Neuronal stem cell (in vitro differentiated cells): Measurements from ENCODE around the gene CHST9.
A peak's percentile ranks its signal among the peaks of the same experiment; 100 is the strongest.

Source experiments
- DNase-seq: peaks from one replicate; pipeline ENCODE4 v3.0.0-alpha.2; 2013; ENCODE audit warnings: low spot score
- H2AFZ ChIP-seq: one replicate; pipeline ENCODE4 v1.6.1; 2013; ENCODE audit warnings: mild to moderate bottlenecking, low read length, inconsistent platforms
- H2AK5ac ChIP-seq: 2 replicates; pipeline ENCODE4 v1.6.1; 2013; ENCODE audit warnings: low read depth, mild to moderate bottlenecking, inconsistent platforms, low read length, moderate library complexity, mixed read lengths
- H2BK120ac ChIP-seq: 2 replicates; pipeline ENCODE4 v1.6.1; 2013; ENCODE audit warnings: low read depth, mild to moderate bottlenecking, inconsistent platforms, low read length, moderate library complexity, mixed read lengths
- H2BK12ac ChIP-seq: one replicate; pipeline ENCODE4 v1.6.1; 2013; ENCODE audit warnings: low read length, inconsistent platforms
- H2BK15ac ChIP-seq: 2 replicates; pipeline ENCODE4 v1.6.1; 2013; ENCODE audit warnings: mild to moderate bottlenecking, low read length, inconsistent platforms, mixed read lengths
- H2BK5ac ChIP-seq: one replicate; pipeline ENCODE4 v1.6.1; 2013; ENCODE audit warnings: inconsistent platforms, mild to moderate bottlenecking, low read length, moderate library complexity
- H3K14ac ChIP-seq: one replicate; pipeline ENCODE4 v1.6.1; 2013; ENCODE audit warnings: low read length, inconsistent platforms
- H3K18ac ChIP-seq: 2 replicates; pipeline ENCODE4 v1.6.1; 2013; ENCODE audit warnings: low read length, inconsistent platforms
- H3K23ac ChIP-seq: 2 replicates; pipeline ENCODE4 v1.6.1; 2013; ENCODE audit warnings: low read depth, mild to moderate bottlenecking, mixed read lengths, low read length, inconsistent platforms; ENCODE audit not compliant: poor library complexity
- H3K27ac ChIP-seq: replicated peaks from 3 replicates; pipeline ENCODE4 v1.5.1; 2013; ENCODE audit warnings: low read length, inconsistent platforms
- H3K27me3 ChIP-seq, 3 experiments: 2 replicates each; pipeline ENCODE4 v1.6.1; 2013; ENCODE audit warnings: low read length in 3 of 3, mild to moderate bottlenecking in 2 of 3, inconsistent platforms in 1 of 3, low read depth in 1 of 3, mixed read lengths in 1 of 3, moderate library complexity in 1 of 3; ENCODE audit not compliant: control insufficient read depth in 3 of 3, insufficient read depth in 3 of 3
- H3K36me3 ChIP-seq, 2 donors: replicated peaks in 1 of 2; 2 replicates each; pipeline ENCODE4 v1.6.1; 2013; ENCODE audit warnings: low read length in 2 of 2; ENCODE audit not compliant: control insufficient read depth in 2 of 2, insufficient read depth in 2 of 2
- H3K4ac ChIP-seq: 2 replicates; pipeline ENCODE4 v1.6.1; 2013; ENCODE audit warnings: inconsistent platforms, mild to moderate bottlenecking, low read length, moderate library complexity
- H3K4me1 ChIP-seq, 2 donors: 1 replicate in 1 of 2; 2 replicates in 1 of 2; pipeline ENCODE4 v1.6.1; 2013; ENCODE audit warnings: low read length in 2 of 2, low read depth in 1 of 2; ENCODE audit not compliant: control insufficient read depth in 2 of 2, insufficient read depth in 1 of 2
- H3K4me2 ChIP-seq: one replicate; pipeline ENCODE4 v1.6.1; 2013; ENCODE audit warnings: mild to moderate bottlenecking, low read length, inconsistent platforms; ENCODE audit not compliant: insufficient read depth, poor library complexity, severe bottlenecking
- H3K4me3 ChIP-seq, 2 donors: 2 replicates each; pipeline ENCODE4 v1.5.1; 2013; ENCODE audit warnings: low read length in 2 of 2, mild to moderate bottlenecking in 2 of 2, inconsistent platforms in 1 of 2, moderate library complexity in 1 of 2
- H3K79me1 ChIP-seq: one replicate; pipeline ENCODE4 v1.6.1; 2013; ENCODE audit warnings: low read depth, mild to moderate bottlenecking, inconsistent platforms, low read length, moderate library complexity
- H3K9ac ChIP-seq: one replicate; pipeline ENCODE4 v1.6.1; 2013; ENCODE audit warnings: mild to moderate bottlenecking, low read depth, low read length, inconsistent platforms; ENCODE audit not compliant: poor library complexity
- H3K9me3 ChIP-seq, 2 donors: replicated peaks in 1 of 2; 2 replicates each; pipeline versions ENCODE3 to v1.6.1; 2013; ENCODE audit warnings: low read length in 2 of 2, mild to moderate bottlenecking in 2 of 2, inconsistent platforms in 1 of 2, low read depth in 1 of 2, mixed read lengths in 1 of 2, moderate library complexity in 1 of 2; ENCODE audit not compliant: control insufficient read depth in 2 of 2, insufficient read depth in 1 of 2
- H4K8ac ChIP-seq: one replicate; pipeline ENCODE4 v1.6.1; 2013; ENCODE audit warnings: low read depth, mild to moderate bottlenecking, inconsistent platforms, low read length, moderate library complexity
- H4K91ac ChIP-seq: one replicate; pipeline ENCODE4 v1.6.1; 2013; ENCODE audit warnings: low read length, low read depth, mild to moderate bottlenecking, inconsistent platforms; ENCODE audit not compliant: poor library complexity
- WGBS, 2 donors: extraction: QIAGEN DNeasy Blood & Tissue Kit; methylation state at CpG; one replicate each; pipeline ENCODE4 v1.1.7; 2013; ENCODE audit warnings: missing lambda C conversion rate in 2 of 2, mixed read lengths in 1 of 2; ENCODE audit not compliant: insufficient read length in 2 of 2, insufficient replicate concordance in 1 of 2; ENCODE audit errors: extremely low coverage in 2 of 2; 5-methylcytosine and 5-hydroxymethylcytosine counted together

Gene CHST9

DNA sequence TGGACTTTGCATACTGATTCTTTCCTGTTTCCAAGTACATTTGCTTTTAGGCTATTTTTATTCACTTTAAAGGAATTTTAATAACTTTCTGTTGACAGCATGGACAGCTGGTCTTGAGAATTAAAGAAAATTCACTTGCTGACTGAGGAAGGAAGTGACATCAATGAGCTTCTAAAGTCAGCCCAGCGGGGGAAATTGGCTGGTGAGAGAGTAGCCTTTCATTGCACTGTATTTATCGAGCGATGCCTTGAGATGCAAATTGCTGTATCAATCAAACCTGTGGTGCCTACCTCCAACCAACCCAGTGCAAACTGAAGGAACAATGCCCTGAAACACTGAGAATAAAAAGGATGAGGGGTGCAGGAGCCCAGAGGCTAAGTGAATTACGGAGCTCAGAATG, 228.2 kb downstream of the CHST9 start:
- WGBS, 2 donors = no CpG with 5 or more reads among the region's 4 CpGs
- peak overlapping the region in 1 of 2 donors; percentile 8 for H3K4me3 ChIP-seq

DNA sequence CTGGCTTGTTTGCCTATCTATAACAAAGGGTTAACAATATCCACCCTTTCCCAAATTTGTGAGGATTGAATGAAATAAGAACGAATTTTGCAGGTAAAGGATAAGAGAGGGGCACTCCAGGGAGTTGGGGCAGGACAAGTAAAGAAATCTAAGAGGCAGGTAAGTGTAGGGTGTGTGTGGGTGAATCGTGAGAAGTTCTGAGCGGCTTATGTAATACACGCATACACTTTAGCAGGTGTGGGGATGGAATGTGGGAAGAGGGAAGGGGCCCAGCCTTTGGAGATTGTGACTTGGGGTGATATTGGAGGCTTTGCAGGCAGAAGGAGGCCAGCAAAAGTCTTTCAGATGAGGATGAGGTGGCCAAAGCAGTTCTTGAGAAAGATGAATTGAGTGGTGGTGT, 236.4 kb downstream of the CHST9 start:
- no CpG with 5 or more reads among the region's 4 CpGs for WGBS, 2 donors
- DNase-seq = no peak

More for the DNA sequence above, 228.2 kb downstream of the CHST9 start:
- Histone ChIP-seq H3K36me3 (no peaks in the 10 kb centered on the region), H3K4me2 (no peak overlapping the region), H3K4me1 (peaks cover 0 to 2% of the 10 kb centered on the region in 2 donors), H3K9ac (no peak overlapping the region), H3K27ac (no peak overlapping the region), H2BK120ac (no peak overlapping the region), H3K23ac (no peak overlapping the region), H2BK15ac (no peak overlapping the region), H4K91ac (no peak overlapping the region), H2BK5ac (no peak overlapping the region), H3K27me3 (no peaks in the 10 kb centered on the region), H3K14ac (no peak overlapping the region), H4K8ac (no peak overlapping the region), H3K18ac (no peak overlapping the region), H3K79me1 (no peaks in the 10 kb centered on the region), H3K4ac (no peak overlapping the region), H2BK12ac (no peak overlapping the region), H2AFZ (peak overlapping the region; percentile 82), H3K9me3 (peaks cover 0 to 2% of the 10 kb centered on the region in 2 donors), H2AK5ac (no peak overlapping the region)
- DNase-seq = no peak

DNA sequence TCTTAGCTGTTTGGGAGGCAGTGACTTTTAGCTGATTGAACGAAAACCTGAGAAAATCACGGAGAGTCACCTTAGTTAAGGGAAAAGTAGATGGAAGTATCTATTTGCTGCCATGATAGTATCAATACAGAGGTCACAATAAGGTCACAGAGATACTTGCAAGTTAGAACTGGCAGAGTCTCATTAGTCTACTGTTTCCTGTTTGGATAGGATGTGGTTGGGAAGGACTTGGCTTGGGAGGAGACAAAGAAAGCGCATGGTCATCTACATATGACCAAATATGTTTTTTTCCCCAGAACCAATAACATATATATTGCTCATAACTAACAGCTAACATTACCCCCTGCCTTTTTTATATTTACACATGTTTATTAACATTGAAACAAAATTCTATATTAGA, 241.2 kb downstream of the CHST9 start:
- Histone ChIP-seq H3K23ac (no peak overlapping the region), H3K79me1 (no peaks in the 10 kb centered on the region), H2BK120ac (no peak overlapping the region), H2BK5ac (no peak overlapping the region), H3K4ac (no peak overlapping the region), H3K9ac (no peak overlapping the region), H2BK15ac (no peak overlapping the region), H2AFZ (no peak overlapping the region), H3K27ac (no peak overlapping the region), H4K8ac (no peak overlapping the region), H4K91ac (no peak overlapping the region), H2AK5ac (no peak overlapping the region), H2BK12ac (no peak overlapping the region), H3K36me3 (no peaks in the 10 kb centered on the region), H3K18ac (no peak overlapping the region), H3K14ac (no peak overlapping the region), H3K27me3 (no peaks in the 10 kb centered on the region), H3K9me3 (peaks cover 0 to 10% of the 10 kb centered on the region in 2 donors), H3K4me1 (no peaks in the 10 kb centered on the region), H3K4me3 (no peak overlapping the region), H3K4me2 (no peak overlapping the region)
- DNase-seq = no peak
- WGBS, 2 donors = no CpG with 5 or more reads among the region's 3 CpGs

More for the DNA sequence above, 236.4 kb downstream of the CHST9 start:
- Histone ChIP-seq H3K9ac (no peak overlapping the region), H3K4me2 (no peak overlapping the region), H2AK5ac (no peak overlapping the region), H3K18ac (no peak overlapping the region), H3K14ac (no peak overlapping the region), H4K91ac (no peak overlapping the region), H3K27me3 (no peaks in the 10 kb centered on the region), H3K9me3 (peaks cover 0 to 6% of the 10 kb centered on the region in 2 donors), H2BK12ac (no peak overlapping the region), H3K4me3 (peak overlapping the region in 1 of 2 donors; percentile 3), H3K27ac (no peak overlapping the region), H2BK15ac (no peak overlapping the region), H3K23ac (no peak overlapping the region), H3K79me1 (no peaks in the 10 kb centered on the region), H3K4ac (no peak overlapping the region), H2BK5ac (no peak overlapping the region), H3K36me3 (no peaks in the 10 kb centered on the region), H2BK120ac (no peak overlapping the region), H3K4me1 (no peaks in the 10 kb centered on the region), H2AFZ (no peak overlapping the region), H4K8ac (no peak overlapping the region)

DNA sequence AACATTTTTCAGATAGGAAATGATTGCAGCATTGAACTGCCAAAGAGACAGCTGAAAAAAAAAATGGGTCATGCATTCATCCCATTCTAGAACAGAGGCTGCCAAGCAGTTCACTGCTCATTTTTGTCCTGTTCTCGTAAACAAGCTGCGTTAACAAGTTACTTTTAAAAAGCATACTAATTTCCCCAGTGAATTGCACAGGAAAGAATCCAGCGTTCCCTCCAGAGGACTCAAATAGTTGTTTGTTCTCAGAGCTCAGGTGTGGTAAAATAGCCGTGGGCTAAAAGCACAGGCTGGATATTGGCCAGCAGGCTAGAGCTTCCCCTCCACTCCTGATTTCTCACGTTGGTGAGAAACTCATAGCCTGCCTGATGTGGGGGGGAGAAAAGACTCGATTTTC, 243.5 kb downstream of the CHST9 start:
- Histone ChIP-seq H3K27me3 (no peaks in the 10 kb centered on the region), H3K4me3 (no peak overlapping the region), H2BK12ac (no peak overlapping the region), H3K9me3 (peaks cover 0 to 10% of the 10 kb centered on the region in 2 donors), H3K23ac (no peak overlapping the region), H3K79me1 (no peaks in the 10 kb centered on the region), H2BK120ac (no peak overlapping the region), H4K91ac (no peak overlapping the region), H3K18ac (no peak overlapping the region), H3K27ac (no peak overlapping the region), H3K4me2 (no peak overlapping the region), H3K14ac (no peak overlapping the region), H3K9ac (no peak overlapping the region), H2AK5ac (no peak overlapping the region), H3K4me1 (no peaks in the 10 kb centered on the region), H3K36me3 (no peaks in the 10 kb centered on the region), H2BK15ac (no peak overlapping the region), H2AFZ (no peak overlapping the region), H3K4ac (no peak overlapping the region), H4K8ac (no peak overlapping the region), H2BK5ac (no peak overlapping the region)
- no peak for DNase-seq
- WGBS, 2 donors = no CpG with 5 or more reads among the region's 6 CpGs
